HEK293 (cell line): ENCODE data around the gene DBF4B.

Source experiments
- CTCF ChIP-seq: fragments of 450-650 bp; formaldehyde crosslinking; IDR thresholded peaks from 2 replicates; pipeline ENCODE4 v1.5.1; 2016; ENCODE audit warnings: missing biosample characterization, missing genetic modification characterization
- ELK4 ChIP-seq: IDR thresholded peaks from 2 replicates; pipeline ENCODE4 v1.6.1; 2011; ENCODE audit warnings: mild to moderate bottlenecking, low read depth, low read length, borderline replicate concordance
- KLF9 ChIP-seq: fragments of 450-650 bp; formaldehyde crosslinking; IDR thresholded peaks from 2 replicates; pipeline ENCODE4 v1.5.1; 2016; ENCODE audit warnings: missing biosample characterization, missing genetic modification characterization, low read depth
- SP7 ChIP-seq: fragments of 450-650 bp; formaldehyde crosslinking; IDR thresholded peaks from 2 replicates; pipeline ENCODE4 v1.5.1; 2016; ENCODE audit warnings: missing biosample characterization, missing genetic modification characterization
- ZNF423 ChIP-seq: fragments of 450-650 bp; formaldehyde crosslinking; IDR thresholded peaks from 2 replicates; pipeline ENCODE4 v1.5.1; 2016; ENCODE audit warnings: missing biosample characterization, missing genetic modification characterization
- ZNF571 ChIP-seq: fragments of 450-650 bp; formaldehyde crosslinking; IDR thresholded peaks from 2 replicates; pipeline ENCODE4 v1.5.0; 2017; ENCODE audit warnings: missing biosample characterization, missing genetic modification characterization

- TF ChIP-seq CTCF (tag by site-specific recombination), result no peak
- no peak for TF ChIP-seq KLF9
- TF ChIP-seq ZNF571 (tag by site-specific recombination), result no peak
- no peak for TF ChIP-seq ZNF423 (tag by site-specific recombination)
- no peak for TF ChIP-seq ELK4
- TF ChIP-seq SP7 (tag by site-specific recombination), result no peak
These were observed 31.3 kb upstream of the DBF4B start for GRCh38 chr17:44677136-44677535.
